GM10248 (cell line): ENCODE results near the gene PRKG1.

ENCODE experiments used
- CTCF ChIA-PET: fragments of 300-600 bp; sonication (Branson Sonifier 250); formaldehyde crosslinking; extraction: SDS; loops from one replicate; lab custom pipeline; 2021; ENCODE audit warnings: antibody characterized with exemption; lab: Yijun Ruan, JAX
- POLR2A ChIA-PET: fragments of 350-650 bp; sonication (Branson Sonifier 250); formaldehyde crosslinking; extraction: SDS; loops from one replicate; lab custom pipeline; 2020; ENCODE audit warnings: antibody characterized with exemption; lab: Yijun Ruan, JAX
- DNase-seq: peaks from one replicate; pipeline ENCODE4 v3.0.0; 2012; ENCODE audit errors: extremely low spot score
- TF ChIP-seq, protein P1 (sequence below): IDR thresholded peaks from 2 replicates; pipeline ENCODE4 v1.5.1; 2012; ENCODE audit warnings: mild to moderate bottlenecking, low read depth; ENCODE audit errors: extremely low read depth, missing control alignments, control extremely low read depth

Gene PRKG1

DNA sequence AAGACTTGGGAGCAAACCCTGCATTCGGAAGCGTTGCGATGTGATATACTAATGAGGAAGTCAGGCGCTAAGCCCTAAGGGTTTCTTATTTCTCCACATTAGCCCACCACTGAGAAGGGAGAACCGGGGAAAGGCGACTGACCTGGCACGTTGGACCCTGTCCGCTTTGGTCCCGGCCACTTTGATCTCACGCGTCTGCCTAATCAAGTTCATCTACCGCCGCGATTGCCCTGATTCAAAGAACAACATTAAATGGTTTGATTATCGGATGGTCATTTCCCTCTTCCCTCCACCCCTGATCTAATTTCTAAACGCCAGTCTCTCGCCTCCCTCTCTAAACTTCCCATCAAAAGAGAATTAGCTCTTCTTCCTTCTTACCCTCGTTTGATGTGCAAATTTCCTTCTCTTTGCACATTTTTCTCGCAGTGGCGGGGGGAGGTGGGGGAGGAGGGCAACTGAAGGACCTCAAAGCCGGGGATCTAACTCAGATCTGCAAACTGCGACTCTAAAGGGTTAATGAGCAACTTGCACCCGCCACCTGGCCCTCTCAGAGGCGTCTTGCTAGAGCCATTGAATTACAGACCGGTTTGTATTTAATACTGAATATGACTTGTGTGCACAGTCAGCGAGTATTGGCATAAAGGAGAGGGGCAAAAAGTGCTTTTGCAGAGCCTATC lies 1239.1 kb downstream of the PRKG1 start:
- no peak for DNase-seq
- TF ChIP-seq, protein P1, sequence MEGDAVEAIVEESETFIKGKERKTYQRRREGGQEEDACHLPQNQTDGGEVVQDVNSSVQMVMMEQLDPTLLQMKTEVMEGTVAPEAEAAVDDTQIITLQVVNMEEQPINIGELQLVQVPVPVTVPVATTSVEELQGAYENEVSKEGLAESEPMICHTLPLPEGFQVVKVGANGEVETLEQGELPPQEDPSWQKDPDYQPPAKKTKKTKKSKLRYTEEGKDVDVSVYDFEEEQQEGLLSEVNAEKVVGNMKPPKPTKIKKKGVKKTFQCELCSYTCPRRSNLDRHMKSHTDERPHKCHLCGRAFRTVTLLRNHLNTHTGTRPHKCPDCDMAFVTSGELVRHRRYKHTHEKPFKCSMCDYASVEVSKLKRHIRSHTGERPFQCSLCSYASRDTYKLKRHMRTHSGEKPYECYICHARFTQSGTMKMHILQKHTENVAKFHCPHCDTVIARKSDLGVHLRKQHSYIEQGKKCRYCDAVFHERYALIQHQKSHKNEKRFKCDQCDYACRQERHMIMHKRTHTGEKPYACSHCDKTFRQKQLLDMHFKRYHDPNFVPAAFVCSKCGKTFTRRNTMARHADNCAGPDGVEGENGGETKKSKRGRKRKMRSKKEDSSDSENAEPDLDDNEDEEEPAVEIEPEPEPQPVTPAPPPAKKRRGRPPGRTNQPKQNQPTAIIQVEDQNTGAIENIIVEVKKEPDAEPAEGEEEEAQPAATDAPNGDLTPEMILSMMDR: no peak
- POLR2A ChIA-PET: no interaction called here
- CTCF ChIA-PET: interaction anchor here (0.9 kb wide), 1 partner anchor 46 kb away, joined by 3 read pairs; no protein-coding TSS in a partner anchor

GRCh38 chr10:52313933-52314821 lies 1239.9 kb downstream of the PRKG1 start, which contains the start of gene DKK1:
TSS of gene DKK1 (plus strand) at chr10:52314281. CDS start at chr10:52314435, 154 bp downstream.
- CTCF ChIA-PET: interaction anchor here (0.9 kb wide), 1 partner anchor 45 kb away, joined by 3 read pairs; no protein-coding TSS in a partner anchor
- POLR2A ChIA-PET: no interaction called here
- peak; percentile 29 for DNase-seq
- TF ChIP-seq, protein P1: peak; percentile 17

DNA sequence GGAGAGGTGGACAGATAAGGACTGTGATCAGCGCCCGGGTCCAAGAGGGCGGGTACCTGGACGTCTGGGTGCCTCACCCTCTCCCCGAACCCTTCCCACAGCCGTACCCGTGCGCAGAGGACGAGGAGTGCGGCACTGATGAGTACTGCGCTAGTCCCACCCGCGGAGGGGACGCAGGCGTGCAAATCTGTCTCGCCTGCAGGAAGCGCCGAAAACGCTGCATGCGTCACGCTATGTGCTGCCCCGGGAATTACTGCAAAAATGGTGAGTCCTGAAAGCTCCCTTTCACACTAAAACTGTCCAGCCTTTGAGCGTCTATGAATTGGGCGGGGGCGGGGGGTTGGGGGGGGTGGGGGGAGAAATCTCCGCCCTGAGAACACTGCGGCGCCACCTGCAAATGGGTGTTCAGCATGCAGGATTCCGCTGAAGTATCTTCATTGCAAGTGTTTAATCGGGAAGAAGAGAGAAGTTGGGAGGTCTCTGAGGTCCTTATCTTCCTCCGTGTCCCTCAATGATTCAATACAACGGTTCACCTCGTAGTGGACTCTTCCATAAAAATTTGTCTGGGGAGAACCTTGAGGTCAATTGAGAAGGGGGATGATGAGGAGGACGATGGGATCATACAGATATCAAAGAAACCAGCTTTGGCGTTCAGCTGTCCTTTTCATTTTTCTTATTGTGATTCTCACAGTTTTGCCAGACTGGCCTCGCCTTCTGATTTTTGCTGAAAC lies 1240.7 kb downstream of the PRKG1 start:
- ChIA-PET CTCF (interaction anchor here (1.4 kb wide), 1 partner anchor 14 kb away, joined by 3 read pairs; no protein-coding TSS in a partner anchor), POLR2A (no interaction called here)
- no peak for DNase-seq
- TF ChIP-seq, protein P1: no peak

DNA sequence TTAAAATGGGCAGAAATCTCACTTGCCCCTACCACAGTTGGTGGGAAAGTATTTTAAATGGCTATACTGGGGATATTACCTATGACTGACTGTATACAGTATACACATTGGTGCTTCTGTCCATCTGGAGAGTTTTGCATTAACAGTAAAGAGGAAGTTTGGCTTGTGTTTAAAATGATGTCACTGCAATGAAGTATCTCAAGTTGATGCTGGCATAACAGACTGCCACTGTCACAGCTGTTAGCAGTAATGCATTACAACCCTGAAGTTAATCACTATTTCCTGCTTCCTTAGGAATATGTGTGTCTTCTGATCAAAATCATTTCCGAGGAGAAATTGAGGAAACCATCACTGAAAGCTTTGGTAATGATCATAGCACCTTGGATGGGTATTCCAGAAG lies 1241.7 kb downstream of the PRKG1 start:
- CTCF ChIA-PET: interaction anchor here (1.4 kb wide), 1 partner anchor 13 kb away, joined by 3 read pairs; no protein-coding TSS in a partner anchor
- TF ChIP-seq, protein P1: no peak
- POLR2A ChIA-PET: no interaction called here
- no peak for DNase-seq

DNA sequence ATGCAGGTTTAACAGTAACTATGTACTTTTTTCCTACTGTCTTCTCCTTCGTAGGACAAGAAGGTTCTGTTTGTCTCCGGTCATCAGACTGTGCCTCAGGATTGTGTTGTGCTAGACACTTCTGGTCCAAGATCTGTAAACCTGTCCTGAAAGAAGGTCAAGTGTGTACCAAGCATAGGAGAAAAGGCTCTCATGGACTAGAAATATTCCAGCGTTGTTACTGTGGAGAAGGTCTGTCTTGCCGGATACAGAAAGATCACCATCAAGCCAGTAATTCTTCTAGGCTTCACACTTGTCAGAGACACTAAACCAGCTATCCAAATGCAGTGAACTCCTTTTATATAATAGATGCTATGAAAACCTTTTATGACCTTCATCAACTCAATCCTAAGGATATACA lies 1242.2 kb downstream of the PRKG1 start:
- TF ChIP-seq, protein P1: no peak
- ChIA-PET POLR2A (no interaction called here), CTCF (no interaction called here)
- DNase-seq: no peak
